ACC112 (cell line): ENCODE data around the gene ADRB2.

Source experiments
- H2AFZ ChIP-seq: fragments of 200-600 bp; sonication (generic); one replicate; pipeline ENCODE4 v1.6.0; 2017; ENCODE audit warnings: antibody characterized with exemption, low read length; ENCODE audit not compliant: unreplicated experiment
- H3K27ac ChIP-seq: fragments of 200-600 bp; sonication (generic); 2 replicates; pipeline ENCODE4 v1.5.1; 2014; ENCODE audit warnings: low read depth, mild to moderate bottlenecking, antibody characterized with exemption, low read length, moderate library complexity
- H3K27me3 ChIP-seq: fragments of 200-600 bp; sonication (generic); 2 replicates; pipeline ENCODE4 v1.6.1; 2014; ENCODE audit warnings: mild to moderate bottlenecking, antibody characterized with exemption, low read length, moderate library complexity, mixed read lengths; ENCODE audit not compliant: insufficient read depth
- H3K36me3 ChIP-seq: fragments of 200-600 bp; sonication (generic); 2 replicates; pipeline ENCODE4 v1.6.1; 2016; ENCODE audit warnings: mild to moderate bottlenecking, antibody characterized with exemption, low read length, moderate library complexity, mixed read lengths; ENCODE audit not compliant: insufficient read depth
- H3K4me1 ChIP-seq: fragments of 200-600 bp; sonication (generic); one replicate; pipeline ENCODE4 v1.6.1; 2016; ENCODE audit warnings: low read length, mixed read lengths; ENCODE audit not compliant: insufficient read depth, unreplicated experiment, control insufficient read depth
- H3K4me3 ChIP-seq: fragments of 200-600 bp; sonication (generic); 2 replicates; pipeline ENCODE4 v1.5.1; 2014; ENCODE audit warnings: mild to moderate bottlenecking, low read depth, low read length
- H3K79me2 ChIP-seq: fragments of 200-600 bp; sonication (generic); one replicate; pipeline ENCODE4 v1.6.0; 2016; ENCODE audit warnings: low read length; ENCODE audit not compliant: control insufficient read depth, unreplicated experiment, insufficient read depth

ADRB2 gene

GRCh38 chr5:148856009-148856367 lies 29.6 kb downstream of the ADRB2 start:
- H3K4me1 ChIP-seq = no peaks in the 10 kb centered on the region
- H2AFZ ChIP-seq = no peak overlapping the region
- H3K79me2 ChIP-seq = no peaks in the 10 kb centered on the region
- H3K27me3 ChIP-seq = no peaks in the 10 kb centered on the region
- no peak overlapping the region for H3K27ac ChIP-seq
- no peaks in the 10 kb centered on the region for H3K36me3 ChIP-seq
- no peak overlapping the region for H3K4me3 ChIP-seq

DNA sequence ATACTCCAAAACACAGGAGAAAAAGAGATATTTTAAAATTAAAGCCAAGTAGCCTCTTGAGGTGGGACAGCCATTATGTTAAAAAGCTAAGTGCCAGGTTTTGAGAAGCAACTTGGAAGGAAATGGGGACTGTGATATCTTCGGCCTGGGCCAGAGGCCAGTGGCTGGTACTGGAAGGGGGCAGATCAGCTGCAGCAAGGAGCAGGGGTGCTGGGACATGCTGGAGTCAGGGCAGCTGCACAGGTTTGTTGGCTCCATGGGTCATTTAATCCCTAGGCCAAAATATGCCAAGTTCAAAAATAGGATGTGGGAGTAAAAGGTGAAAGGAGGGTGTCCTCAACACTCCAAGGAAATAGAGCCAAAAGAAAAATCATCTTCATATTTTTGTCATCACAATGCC lies 30.0 kb downstream of the ADRB2 start:
- no peaks in the 10 kb centered on the region for H3K79me2 ChIP-seq
- H3K4me1 ChIP-seq = no peaks in the 10 kb centered on the region
- no peak overlapping the region for H3K27ac ChIP-seq
- no peaks in the 10 kb centered on the region for H3K36me3 ChIP-seq
- no peak overlapping the region for H2AFZ ChIP-seq
- no peaks in the 10 kb centered on the region for H3K27me3 ChIP-seq
- H3K4me3 ChIP-seq = no peak overlapping the region

DNA sequence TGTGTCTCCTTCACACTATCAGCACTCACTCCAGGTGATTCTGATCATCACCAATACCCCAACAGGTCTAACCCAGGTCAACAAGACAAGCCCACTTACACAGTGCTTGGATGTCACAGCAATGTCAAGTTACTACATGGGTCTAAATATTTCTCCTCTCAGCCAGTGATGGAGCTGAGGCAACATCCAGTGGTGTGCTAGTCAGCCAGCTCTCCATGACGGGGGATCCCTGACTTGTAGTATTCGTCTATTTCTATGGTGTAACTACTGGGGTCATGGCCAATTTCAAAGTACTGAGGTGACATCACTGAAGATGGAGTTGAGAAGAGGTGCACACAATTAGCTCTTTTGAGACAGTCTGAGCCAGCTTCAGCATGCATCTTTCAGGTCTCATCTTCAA lies 31.1 kb downstream of the ADRB2 start:
- no peak overlapping the region for H3K4me3 ChIP-seq
- no peaks in the 10 kb centered on the region for H3K4me1 ChIP-seq
- no peaks in the 10 kb centered on the region for H3K36me3 ChIP-seq
- H3K27ac ChIP-seq = 0 out of 2 replicates have a peak overlapping the region, but pooled peaks have one; percentile 21
- H3K27me3 ChIP-seq = no peaks in the 10 kb centered on the region
- H3K79me2 ChIP-seq = no peaks in the 10 kb centered on the region
- no peak overlapping the region for H2AFZ ChIP-seq

DNA sequence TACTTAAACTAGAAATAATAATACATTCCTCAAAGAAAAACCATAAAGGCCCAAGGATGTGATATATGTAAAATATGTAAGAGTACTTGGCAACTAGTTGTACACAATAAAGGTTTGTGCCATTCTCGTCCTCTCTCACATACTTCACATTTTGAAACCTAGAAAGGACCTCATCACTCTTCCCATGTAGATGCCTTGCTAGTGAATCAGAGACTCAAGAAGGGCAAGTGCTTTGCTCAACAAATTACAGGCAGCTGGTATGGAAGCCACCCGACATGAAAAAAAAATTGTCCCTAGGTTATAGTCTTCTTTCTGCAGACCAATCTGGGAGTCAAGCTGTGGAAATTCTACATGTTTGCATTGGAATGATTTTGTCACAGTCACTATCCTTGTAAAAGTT lies 31.7 kb downstream of the ADRB2 start:
- Histone ChIP-seq H3K79me2 (no peaks in the 10 kb centered on the region), H3K36me3 (no peaks in the 10 kb centered on the region), H3K4me1 (no peaks in the 10 kb centered on the region), H3K27ac (no peak overlapping the region), H3K27me3 (no peaks in the 10 kb centered on the region), H3K4me3 (no peak overlapping the region), H2AFZ (no peak overlapping the region)

DNA sequence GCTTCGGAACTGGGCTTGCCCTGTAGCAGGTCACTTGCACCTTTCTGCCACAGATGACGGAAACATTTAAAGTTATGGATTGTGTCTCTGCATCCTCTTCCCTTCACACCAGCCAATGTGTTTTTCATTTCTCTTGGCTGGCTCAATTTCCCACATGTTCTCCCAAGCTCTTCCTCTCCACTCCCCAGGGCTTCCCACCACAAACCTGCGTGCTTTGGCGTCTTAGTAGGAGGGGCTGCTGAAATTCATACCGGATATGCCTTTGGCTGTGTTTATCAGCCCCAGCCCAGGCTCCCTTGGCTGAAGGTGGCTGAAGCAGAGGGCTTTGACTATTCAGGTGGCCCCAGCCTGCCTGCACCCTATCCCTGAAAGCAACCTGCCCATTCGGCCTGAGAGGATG lies 32.1 kb downstream of the ADRB2 start:
- no peak overlapping the region for H3K27ac ChIP-seq
- H3K79me2 ChIP-seq = no peaks in the 10 kb centered on the region
- no peaks in the 10 kb centered on the region for H3K36me3 ChIP-seq
- no peak overlapping the region for H3K4me3 ChIP-seq
- no peaks in the 10 kb centered on the region for H3K4me1 ChIP-seq
- H2AFZ ChIP-seq = no peak overlapping the region
- H3K27me3 ChIP-seq = no peaks in the 10 kb centered on the region

- Histone ChIP-seq H3K4me1 (peaks cover 8% of the 10 kb centered on the region), H3K36me3 (no peaks in the 10 kb centered on the region), H3K4me3 (no peak overlapping the region), H3K79me2 (no peaks in the 10 kb centered on the region), H3K27ac (no peak overlapping the region), H3K27me3 (no peaks in the 10 kb centered on the region), H2AFZ (no peak overlapping the region)
These were observed 33.3 kb downstream of the ADRB2 start for GRCh38 chr5:148859703-148860102.

GRCh38 chr5:148860599-148860998 lies 34.2 kb downstream of the ADRB2 start:
- no peaks in the 10 kb centered on the region for H3K27me3 ChIP-seq
- no peak overlapping the region for H3K27ac ChIP-seq
- H3K36me3 ChIP-seq = no peaks in the 10 kb centered on the region
- no peak overlapping the region for H3K4me3 ChIP-seq
- no peaks in the 10 kb centered on the region for H3K79me2 ChIP-seq
- H2AFZ ChIP-seq = no peak overlapping the region
- peaks cover 11% of the 10 kb centered on the region for H3K4me1 ChIP-seq

DNA sequence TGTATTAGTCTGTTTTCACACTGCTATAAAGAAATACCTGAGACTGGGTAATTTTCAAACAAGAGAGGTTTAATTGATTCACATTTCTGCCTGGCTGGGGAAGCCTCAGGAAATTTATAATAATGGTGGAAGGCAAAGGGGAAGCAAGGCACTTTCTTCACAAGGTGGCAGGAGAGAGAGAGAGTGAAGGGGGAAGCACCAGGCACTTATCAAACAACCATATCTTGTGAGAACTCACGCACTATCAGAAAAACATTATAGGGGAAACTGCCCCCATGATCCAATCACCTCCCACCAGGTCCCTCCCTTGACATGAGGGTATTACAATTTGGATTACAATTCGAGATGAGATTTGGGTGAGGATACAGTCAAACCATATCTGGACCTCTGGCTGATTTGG lies 34.7 kb downstream of the ADRB2 start:
- Histone ChIP-seq H3K79me2 (no peaks in the 10 kb centered on the region), H3K27me3 (no peaks in the 10 kb centered on the region), H3K4me3 (no peak overlapping the region), H3K36me3 (no peaks in the 10 kb centered on the region), H2AFZ (no peak overlapping the region), H3K4me1 (peaks cover 11% of the 10 kb centered on the region), H3K27ac (no peak overlapping the region)

DNA sequence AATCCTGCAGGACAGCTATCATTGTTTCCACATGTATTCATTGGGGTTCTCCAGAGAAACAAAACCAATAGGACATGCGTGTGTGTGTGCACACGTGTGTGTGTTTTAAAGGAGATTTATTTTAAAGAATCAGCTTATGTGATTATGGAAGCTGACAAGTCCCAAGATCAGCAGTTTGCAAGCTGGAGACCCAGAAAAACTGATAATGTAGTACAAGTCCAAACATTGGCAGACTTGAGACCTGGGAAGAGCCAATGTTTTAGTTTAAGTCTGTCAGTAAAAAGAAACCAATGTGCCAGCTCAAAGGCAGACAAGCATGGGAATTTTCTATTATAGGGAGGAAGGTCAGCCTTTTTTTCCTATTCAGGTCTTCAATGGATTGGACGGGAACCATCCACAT lies 35.3 kb downstream of the ADRB2 start:
- H3K4me3 ChIP-seq = no peak overlapping the region
- no peak overlapping the region for H2AFZ ChIP-seq
- peaks cover 11% of the 10 kb centered on the region for H3K4me1 ChIP-seq
- no peak overlapping the region for H3K27ac ChIP-seq
- no peaks in the 10 kb centered on the region for H3K79me2 ChIP-seq
- no peaks in the 10 kb centered on the region for H3K36me3 ChIP-seq
- no peaks in the 10 kb centered on the region for H3K27me3 ChIP-seq

DNA sequence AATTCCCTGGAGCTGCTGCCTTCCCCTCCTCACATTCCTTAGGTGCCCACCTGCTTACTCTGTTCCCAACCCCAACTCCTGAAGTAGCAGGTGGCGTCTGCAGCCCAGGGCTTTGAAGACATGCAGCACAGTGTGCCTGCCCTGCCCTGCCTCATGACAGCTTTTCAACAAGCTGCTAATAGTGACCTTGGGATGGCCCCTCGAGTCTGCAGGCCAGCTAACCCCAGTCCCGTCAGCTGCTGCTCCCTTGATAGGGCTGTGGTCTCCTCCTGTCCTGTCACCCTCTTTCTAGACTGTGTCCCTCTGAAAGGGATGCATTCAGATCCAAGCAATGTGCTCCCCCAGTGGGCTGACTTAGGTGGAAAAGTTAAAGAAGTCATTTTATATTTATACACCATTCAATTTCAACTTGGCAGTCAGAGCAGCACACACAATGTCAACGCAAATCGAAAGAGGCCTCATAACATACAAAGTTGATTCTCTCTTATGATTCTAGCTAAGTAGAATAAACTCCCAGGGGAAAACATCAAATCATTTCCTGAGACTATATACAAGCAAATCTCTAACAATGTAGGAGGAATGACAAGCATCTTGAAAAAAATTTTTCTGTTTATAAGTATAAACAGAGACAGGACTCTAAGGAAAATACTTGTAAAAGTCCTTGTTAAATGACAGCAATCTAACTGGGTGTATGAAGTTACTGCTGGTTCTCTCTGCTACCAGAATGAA lies 37.9 kb downstream of the ADRB2 start:
- Histone ChIP-seq H3K27ac (peak overlapping the region; percentile 31; the same call in 1 of the 2 replicates), H3K27me3 (no peaks in the 10 kb centered on the region), H3K4me3 (no peak overlapping the region), H3K79me2 (no peaks in the 10 kb centered on the region), H3K36me3 (no peaks in the 10 kb centered on the region), H3K4me1 (peaks cover 11% of the 10 kb centered on the region), H2AFZ (no peak overlapping the region)

DNA sequence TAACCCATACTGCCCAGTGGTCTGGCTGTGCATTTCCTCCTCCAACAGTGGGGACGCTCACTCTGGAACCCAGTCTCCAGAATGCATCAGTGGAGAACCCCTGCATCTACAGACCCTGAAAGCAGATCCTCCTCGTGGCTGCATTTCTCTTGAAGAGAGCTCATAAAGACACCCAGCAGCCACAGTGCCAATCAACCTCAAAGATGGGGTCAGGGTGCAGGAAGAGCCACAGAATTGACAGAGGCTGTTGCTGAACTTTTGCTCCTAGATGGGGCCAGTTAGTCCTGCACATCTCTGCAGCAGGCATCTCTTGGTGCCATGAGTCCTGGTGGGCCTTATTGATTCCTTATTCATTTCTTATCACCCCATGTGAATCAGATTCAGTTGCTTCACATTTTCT lies 39.6 kb downstream of the ADRB2 start:
- no peak overlapping the region for H3K4me3 ChIP-seq

More for the DNA sequence above, 39.6 kb downstream of the ADRB2 start:
- Histone ChIP-seq H3K27ac (no peak overlapping the region), H3K79me2 (no peaks in the 10 kb centered on the region), H3K4me1 (peaks cover 17% of the 10 kb centered on the region), H3K27me3 (no peaks in the 10 kb centered on the region), H2AFZ (no peak overlapping the region), H3K36me3 (no peaks in the 10 kb centered on the region)
